Measurements from ENCODE around the gene CHST15. TPM values are rescaled to one million over a fixed set of nuclear protein-coding genes. Genes with fewer than 3 reads are reported as not detected.
"Not testable (repeated sequence)": the region's sequence is repeated elsewhere in the genome, so short reads cannot be mapped to it uniquely, and the experiment has no call there.

Gene CHST15
- total and polyA plus RNA-seq, 8 donors = 2.6 to 30.4 (median 14.6) TPM

GRCh38 chr10:124036746-124037145 is 56.7 kb downstream of the CHST15 start:
- H3K4me1 ChIP-seq = peaks cover 14 to 87% (median 26%) of the 10 kb centered on the region in 4 donors
- H3K9me3 ChIP-seq = no peaks in the 10 kb centered on the region
- no peaks in the 10 kb centered on the region for H3K27me3 ChIP-seq
- DNase-seq = no peak
- peak overlapping the region in 3 of 5 donors; percentile 20 to 76 (median 72) for H3K27ac ChIP-seq
- intact Hi-C loops (cut with DNase I; ENCODE audit: low total_unique reads) = no loop called here
- TF ChIP-seq CTCF (IDR thresholded peaks at IDR 0.05) (no peak), POLR2AphosphoS5 (IDR thresholded peaks at IDR 0.05) (no peak), EP300 (IDR thresholded peaks at IDR 0.05) (no peak), POLR2A (IDR thresholded peaks at IDR 0.05) (no peak)
- no peak overlapping the region for H3K4me3 ChIP-seq
- WGBS, 5 donors = 90 to 93% (median 92%) methylated on average over 8 of the region's 8 CpGs
- peaks cover 0 to 36% (median 28%) of the 10 kb centered on the region in 4 donors for H3K36me3 ChIP-seq

GRCh38 chr10:124035928-124036558 is 57.4 kb downstream of the CHST15 start:
- no peaks in the 10 kb centered on the region for H3K27me3 ChIP-seq
- TF ChIP-seq EP300 (IDR thresholded peaks at IDR 0.05) = no peak
- peak in 1 of 3 donors; percentile 25 for TF ChIP-seq POLR2AphosphoS5 (IDR thresholded peaks at IDR 0.05)
- no peaks in the 10 kb centered on the region for H3K9me3 ChIP-seq
- WGBS, 5 donors = 31 to 68% (median 37%) methylated on average over 12 to 21 of the region's 21 CpGs
- H3K27ac ChIP-seq = peak overlapping the region in 4 of 5 donors; percentile 20 to 76 (median 70)
- DNase-seq = peak; percentile 61 to 69
- intact Hi-C loops (cut with DNase I; ENCODE audit: low total_unique reads) = no loop called here
- H3K4me3 ChIP-seq = no peak overlapping the region
- peaks cover 0 to 34% (median 26%) of the 10 kb centered on the region in 4 donors for H3K36me3 ChIP-seq
- peaks cover 14 to 90% (median 27%) of the 10 kb centered on the region in 4 donors for H3K4me1 ChIP-seq

- no peak for DNase-seq
- no peak for TF ChIP-seq POLR2A (IDR thresholded peaks at IDR 0.05)
- TF ChIP-seq POLR2AphosphoS5 (IDR thresholded peaks at IDR 0.05) = no peak
- TF ChIP-seq CTCF (IDR thresholded peaks at IDR 0.05) = no peak
- no peak for TF ChIP-seq EP300 (IDR thresholded peaks at IDR 0.05)
- intact Hi-C loops (cut with DNase I; ENCODE audit: low total_unique reads) = no loop called here
- H3K36me3 ChIP-seq = peaks cover 0 to 35% (median 29%) of the 10 kb centered on the region in 4 donors
- H3K27ac ChIP-seq = peak overlapping the region in 3 of 5 donors; percentile 69 to 76 (median 72)
- H3K9me3 ChIP-seq = no peaks in the 10 kb centered on the region
- WGBS, 5 donors = 78 to 85% (median 83%) methylated on average over 4 to 6 of the region's 6 CpGs
- peaks cover 14 to 91% (median 28%) of the 10 kb centered on the region in 4 donors for H3K4me1 ChIP-seq
- no peak overlapping the region for H3K4me3 ChIP-seq
- no peaks in the 10 kb centered on the region for H3K27me3 ChIP-seq
Measured at GRCh38 chr10:124035306-124035927, 58.0 kb downstream of the CHST15 start.

GRCh38 chr10:124034576-124035305 is 58.7 kb downstream of the CHST15 start:
- DNase-seq; H3K27me3 ChIP-seq; intact Hi-C loops (cut with DNase I; ENCODE audit: low total_unique reads); H3K9me3 ChIP-seq; H3K4me3 ChIP-seq: not testable (repeated sequence)
- peaks cover 0 to 39% (median 31%) of the 10 kb centered on the region in 4 donors for H3K36me3 ChIP-seq
- H3K4me1 ChIP-seq = peaks cover 14 to 91% (median 31%) of the 10 kb centered on the region in 4 donors
- WGBS, 5 donors = 73 to 81% (median 78%) methylated on average over 14 to 25 of the region's 25 CpGs
- peak overlapping the region in 4 of 5 donors; percentile 35 to 76 (median 70) for H3K27ac ChIP-seq

GRCh38 chr10:124033887-124034218 is 59.5 kb downstream of the CHST15 start:
- Histone ChIP-seq H3K9me3 (no peaks in the 10 kb centered on the region), H3K4me1 (peaks cover 14 to 82% (median 35%) of the 10 kb centered on the region in 4 donors), H3K36me3 (peaks cover 0 to 38% (median 26%) of the 10 kb centered on the region in 4 donors), H3K27me3 (no peaks in the 10 kb centered on the region), H3K27ac (peak overlapping the region; percentile 35 to 76 (median 57)), H3K4me3 (no peak overlapping the region)
- intact Hi-C loops (cut with DNase I; ENCODE audit: low total_unique reads) = no loop called here
- WGBS, 5 donors = 25 to 43% (median 33%) methylated on average over 1 to 8 of the region's 8 CpGs
- TF ChIP-seq EP300 (IDR thresholded peaks at IDR 0.05) = no peak
- no peak for TF ChIP-seq POLR2AphosphoS5 (IDR thresholded peaks at IDR 0.05)
- TF ChIP-seq POLR2A (IDR thresholded peaks at IDR 0.05) = no peak
- no peak for TF ChIP-seq CTCF (IDR thresholded peaks at IDR 0.05)
- peak in 1 of 2 donors; percentile 67 for DNase-seq
